ENCODE data around the gene TEX26.

Gene TEX26

DNA sequence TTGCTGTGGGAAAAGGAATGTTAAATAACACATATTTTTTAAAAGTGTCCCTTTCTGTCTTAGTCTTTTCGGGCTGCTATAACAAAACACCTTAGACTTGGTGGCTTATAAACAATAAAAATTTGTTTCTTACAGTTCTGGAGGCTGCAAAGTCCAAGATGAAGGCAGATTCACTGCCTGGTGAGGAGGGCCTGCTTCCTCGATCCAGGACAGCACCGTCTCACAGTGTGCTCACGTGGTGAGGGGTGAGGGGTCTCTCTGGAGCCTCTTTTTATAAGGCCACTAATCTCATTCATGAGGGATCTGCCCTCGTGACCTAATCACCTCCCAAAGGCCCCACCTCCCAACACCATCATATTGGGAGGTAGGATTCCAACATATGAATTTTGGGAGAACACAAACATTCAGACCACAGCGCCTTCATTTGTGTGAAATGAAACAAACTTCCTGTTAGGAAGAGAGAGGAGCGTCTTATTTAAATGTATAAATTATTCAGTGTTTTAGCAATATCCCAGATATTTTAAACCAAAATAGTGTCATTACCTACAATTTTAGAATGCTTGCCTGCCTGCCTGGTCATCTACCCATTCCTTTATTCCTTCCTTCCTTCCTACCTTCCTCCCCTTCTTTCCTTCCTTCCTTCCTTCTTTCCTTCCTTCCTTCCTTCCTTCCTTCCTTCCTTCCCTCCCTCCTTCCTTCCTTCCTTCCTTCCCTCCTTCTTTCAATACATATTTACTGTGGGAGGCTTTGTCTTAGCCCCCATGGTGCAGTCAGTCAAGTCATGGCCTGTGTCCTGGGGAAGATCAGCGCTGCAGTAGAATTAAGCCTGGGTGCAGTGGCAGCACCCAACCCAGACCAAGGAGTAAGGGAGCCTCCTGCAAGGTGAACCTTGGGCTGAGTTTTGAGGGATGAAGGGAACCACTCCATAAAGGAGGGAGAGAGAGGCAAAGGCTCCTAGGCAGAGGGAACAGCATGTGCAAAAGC lies 84.2 kb downstream of the TEX26 start:
- no peak for DNase-seq

DNA sequence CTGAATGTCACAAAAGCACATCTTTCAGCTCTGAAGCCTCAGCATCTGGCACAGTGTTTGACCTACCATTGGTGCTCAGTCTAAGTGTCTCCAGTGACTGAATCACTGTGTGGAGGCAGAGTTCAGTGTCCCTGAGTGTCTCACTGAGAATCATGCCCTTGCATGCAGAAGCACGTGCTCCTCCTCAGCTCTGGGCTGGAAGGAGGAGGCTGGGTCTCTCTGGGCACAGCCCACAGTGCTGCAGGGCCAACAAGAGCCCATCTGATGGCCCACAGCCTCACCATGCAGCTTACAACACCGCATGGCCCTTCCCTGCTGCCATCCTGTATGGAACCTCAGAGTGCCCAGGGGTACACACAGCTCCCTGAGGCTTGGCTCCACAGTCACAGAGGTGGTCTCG lies 86.1 kb downstream of the TEX26 start:
- DNase-seq: no peak

- no peak for DNase-seq
Observed at GRCh38 chr13:31020996-31021395, 88.5 kb downstream of the TEX26 start.

DNA sequence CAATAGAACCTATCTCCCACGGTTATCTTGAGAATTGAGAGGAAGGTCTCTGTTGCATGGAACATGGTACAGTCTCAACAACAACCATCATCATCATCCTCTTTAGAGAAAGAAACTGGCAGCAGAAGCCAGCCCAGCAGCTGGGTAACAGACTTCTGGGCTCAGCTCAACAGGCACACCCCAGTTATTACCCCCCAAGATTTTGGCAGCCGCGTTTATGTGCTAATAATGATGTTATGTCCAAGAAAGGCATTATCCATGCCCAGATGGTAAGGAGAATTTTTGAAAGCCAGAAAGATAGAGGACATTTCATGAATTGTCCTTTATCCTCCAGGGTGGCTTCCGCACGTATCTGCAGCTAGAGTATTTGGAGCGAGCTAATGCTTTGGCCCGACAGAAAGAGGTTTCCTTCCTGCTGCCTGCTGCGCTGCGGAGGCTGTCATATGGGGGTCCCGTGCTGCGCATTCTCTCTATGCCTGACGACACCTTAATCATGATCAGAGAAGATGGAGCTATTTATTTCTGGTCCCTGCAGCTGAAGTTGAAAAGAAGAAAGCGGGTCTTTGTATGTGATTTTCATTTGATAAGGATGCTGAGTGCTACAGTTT lies 89.9 kb downstream of the TEX26 start:
- DNase-seq: no peak

- no peak for DNase-seq
Observed at GRCh38 chr13:31022928-31023530, 90.6 kb downstream of the TEX26 start.

Data from kidney glomerular epithelial cell (primary cell).